Activated T-helper 9 cell treated with anti-CD3 and anti-CD28 coated beads, Interleukin-2, amount 50 U/mL, for 16 hours (primary cell): ENCODE measurements around the gene VEZF1.
"Not testable (repeated sequence)": the region's sequence is repeated elsewhere in the genome, so short reads cannot be mapped to it uniquely, and the experiment has no call there.

Source experiments
- DNase-seq: peaks from one replicate; pipeline ENCODE4 v3.0.0-alpha.2; 2020; ENCODE audit warnings: low read depth

VEZF1 gene

DNA sequence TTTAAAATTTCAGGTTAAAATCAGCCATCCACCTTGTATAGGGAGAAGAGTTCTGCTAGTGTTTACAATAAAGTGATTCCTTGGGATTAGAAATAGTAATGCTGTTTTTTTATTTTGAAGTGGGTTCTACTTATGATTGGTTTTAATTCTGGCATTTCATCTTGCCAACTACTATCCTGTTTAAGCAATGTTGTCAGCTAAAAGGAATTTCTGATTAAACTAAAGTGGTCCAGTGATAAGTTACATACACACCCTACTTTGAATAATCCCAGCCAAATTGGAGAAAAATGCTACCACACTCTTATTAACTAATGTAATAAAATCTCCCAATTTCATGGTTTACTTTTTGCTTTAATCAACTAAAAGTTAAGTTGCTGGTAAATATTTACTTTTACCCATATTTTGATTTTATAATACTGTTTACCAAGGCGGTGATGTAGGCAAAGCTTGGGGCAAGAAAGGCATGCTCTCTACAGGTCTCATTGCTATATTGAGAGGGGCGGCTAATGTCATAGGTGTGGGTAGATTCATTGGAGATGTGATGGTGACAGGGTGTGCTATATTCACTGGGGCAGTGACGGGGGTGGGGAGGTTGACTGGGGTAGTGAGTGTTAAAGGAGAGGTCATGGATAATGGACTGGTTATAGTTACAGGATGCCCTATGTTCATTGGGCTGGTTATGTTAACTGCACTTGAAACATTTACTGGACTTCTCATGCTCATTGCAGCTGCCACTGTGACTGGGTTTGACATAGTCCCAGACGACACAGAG is 13.8 kb downstream of the VEZF1 start:
- DNase-seq, result not testable (repeated sequence)

DNA sequence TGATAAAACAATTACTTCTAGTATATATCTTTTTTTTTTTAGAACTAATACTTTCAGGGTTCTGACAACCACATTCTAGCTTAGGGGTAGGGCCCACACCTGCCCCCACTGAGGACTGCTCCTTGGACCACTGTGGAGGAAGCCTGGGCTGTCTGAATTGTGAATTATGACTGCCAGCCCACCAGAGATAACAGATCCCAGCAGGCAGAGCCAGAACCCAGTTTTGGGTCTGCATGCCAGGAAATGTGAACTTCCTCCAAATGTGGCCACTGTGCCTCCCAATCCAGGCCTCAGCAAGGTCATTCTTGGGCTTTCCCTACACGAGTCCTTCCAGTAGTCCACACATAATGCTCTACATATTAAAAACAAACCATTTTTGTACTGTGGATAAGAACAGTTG is 15.9 kb downstream of the VEZF1 start:
- no peak for DNase-seq

DNA sequence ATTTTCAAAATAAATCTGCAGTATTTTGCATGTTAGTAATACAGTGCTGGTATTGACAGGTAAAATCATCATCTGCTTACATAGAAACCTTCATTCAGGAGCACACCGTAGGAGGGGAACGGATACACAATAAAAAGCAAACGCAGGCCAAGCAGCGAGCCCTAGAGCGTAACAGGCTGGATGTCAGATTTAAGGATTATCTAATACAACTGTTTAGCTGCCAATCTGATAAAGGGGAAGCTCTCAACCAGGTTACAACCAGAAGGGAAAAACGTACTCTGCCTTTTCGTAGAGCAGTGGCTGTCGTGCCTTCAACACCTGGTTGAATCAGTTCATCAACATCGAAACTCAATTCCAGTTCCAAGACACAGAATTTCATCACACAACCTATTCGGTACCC is 16.5 kb downstream of the VEZF1 start:
- no peak for DNase-seq

DNA sequence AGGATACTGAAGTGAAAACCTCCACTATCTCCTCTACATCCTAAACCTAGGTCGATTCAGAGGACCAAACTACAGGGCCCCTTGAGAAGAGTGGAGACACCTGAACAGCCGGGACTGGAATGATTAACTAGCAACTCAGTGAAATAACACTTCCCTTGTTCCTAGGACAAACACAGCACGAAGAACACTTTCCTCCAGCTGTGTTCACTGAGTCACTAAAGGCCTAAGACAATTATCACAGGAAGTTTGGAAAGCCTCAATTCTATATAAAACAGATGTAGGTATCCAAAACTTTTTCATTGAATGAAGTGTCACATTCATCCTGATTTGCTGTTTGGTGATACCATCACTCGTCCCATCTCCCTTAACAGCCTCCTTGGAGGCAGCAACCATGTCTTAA is 17.3 kb downstream of the VEZF1 start:
- DNase-seq, result no peak

DNA sequence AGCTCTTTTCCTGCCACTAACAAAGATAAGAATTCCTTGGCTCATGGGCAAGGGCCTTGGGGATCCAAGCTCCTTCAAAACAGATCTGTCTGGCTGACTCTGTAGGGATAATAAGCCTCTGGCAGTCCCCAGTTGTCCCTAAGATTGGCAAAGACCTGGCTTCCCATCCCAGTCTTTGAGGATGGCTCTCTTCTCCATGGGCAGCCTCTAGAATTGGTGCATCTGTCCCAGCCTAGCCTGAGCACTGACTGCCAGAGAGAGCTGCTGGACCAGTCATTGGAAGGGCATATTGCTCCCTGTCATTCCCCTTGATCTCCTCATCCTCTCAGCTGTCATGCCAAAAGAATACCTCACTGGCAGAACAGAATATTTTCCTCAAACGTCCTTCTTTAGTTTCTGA is 19.6 kb downstream of the VEZF1 start:
- DNase-seq, result no peak

DNA sequence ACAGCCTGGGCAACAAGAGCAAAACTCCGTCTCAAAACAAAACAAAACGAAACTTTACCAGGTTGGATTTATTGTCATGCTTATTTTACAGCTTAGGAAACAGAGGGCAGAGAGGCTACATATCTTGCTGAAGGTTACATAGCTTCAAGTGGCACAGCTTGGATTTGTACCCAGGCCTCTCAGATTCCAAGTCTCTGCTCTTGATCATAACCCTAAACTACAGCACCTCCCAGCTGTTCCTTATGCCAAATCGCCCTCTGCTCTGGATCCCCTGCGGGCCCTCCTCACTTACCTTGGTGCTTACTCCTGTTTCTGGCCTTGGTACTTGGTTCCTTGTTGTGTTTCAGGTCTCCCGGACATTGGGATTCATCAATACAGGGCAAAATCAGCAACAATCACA is 21.2 kb downstream of the VEZF1 start:
- DNase-seq, result no peak

DNA sequence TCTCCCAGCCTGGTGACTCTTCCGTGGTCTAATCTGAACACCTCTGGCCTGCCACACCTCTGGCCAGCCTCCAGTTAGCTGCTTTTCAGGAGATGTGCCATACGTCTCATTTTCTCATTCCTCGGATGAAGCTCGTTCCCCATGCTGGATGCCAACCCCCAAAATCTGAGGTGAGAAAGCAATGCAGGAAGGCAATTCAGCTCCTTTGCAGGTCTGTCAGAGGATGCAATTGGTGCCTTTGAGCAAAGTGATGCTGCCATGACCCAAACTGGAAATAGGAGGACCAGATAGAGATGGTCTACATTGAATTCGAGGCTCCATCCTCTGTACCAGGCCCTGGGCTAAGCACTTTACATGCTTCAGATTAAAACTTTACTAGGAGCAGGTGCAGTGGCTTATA is 21.8 kb downstream of the VEZF1 start:
- no peak for DNase-seq

DNA sequence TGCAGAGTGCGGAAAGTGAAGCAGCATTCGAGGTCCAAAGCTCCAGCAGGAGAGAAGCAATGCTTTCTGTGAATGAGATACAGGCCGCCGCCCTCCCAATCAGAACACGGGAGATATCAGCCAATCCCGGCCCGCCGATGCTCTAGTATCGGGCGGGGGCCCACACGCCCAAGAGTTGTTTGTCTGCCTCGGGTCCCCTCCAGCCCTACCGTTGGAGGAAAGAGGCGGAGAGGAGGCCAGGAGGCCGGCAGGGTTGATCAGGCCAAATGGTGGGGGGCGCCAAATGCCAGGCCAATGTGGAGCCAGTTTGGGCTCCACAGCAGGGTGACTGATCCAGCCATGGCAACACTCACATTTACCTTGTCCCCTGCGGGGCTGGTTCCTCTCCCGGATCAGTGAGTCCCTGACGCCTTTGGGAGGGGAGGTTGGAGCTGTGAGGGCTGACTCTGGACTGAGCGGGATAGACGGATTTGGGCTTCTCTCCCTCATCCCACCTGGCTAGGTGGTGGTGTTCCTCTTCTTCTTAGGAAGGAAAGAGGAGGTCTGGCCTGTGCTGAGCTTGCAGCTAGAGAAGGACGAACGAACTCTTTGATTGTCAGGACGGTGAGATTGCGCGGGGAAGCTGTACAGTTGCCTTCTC is 22.4 kb downstream of the VEZF1 start:
- no peak for DNase-seq

DNA sequence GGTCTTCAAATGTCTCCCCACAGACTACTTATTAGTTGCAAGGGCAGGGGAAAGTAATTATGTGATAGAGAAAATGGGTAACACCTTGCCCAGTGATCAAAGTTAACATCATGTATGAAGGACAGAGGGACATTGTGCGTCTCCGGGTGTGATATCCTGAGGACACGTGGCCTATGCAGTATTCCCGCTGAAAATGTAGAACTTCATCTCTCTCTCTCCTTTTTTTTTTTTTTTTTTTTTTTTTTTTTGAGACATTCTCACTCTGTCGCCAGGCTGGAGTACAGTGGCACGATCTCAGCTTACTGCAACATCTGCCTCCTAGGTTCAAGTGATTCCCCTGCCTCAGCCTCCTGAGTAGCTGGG is 24.9 kb downstream of the VEZF1 start:
- DNase-seq, result no peak

DNA sequence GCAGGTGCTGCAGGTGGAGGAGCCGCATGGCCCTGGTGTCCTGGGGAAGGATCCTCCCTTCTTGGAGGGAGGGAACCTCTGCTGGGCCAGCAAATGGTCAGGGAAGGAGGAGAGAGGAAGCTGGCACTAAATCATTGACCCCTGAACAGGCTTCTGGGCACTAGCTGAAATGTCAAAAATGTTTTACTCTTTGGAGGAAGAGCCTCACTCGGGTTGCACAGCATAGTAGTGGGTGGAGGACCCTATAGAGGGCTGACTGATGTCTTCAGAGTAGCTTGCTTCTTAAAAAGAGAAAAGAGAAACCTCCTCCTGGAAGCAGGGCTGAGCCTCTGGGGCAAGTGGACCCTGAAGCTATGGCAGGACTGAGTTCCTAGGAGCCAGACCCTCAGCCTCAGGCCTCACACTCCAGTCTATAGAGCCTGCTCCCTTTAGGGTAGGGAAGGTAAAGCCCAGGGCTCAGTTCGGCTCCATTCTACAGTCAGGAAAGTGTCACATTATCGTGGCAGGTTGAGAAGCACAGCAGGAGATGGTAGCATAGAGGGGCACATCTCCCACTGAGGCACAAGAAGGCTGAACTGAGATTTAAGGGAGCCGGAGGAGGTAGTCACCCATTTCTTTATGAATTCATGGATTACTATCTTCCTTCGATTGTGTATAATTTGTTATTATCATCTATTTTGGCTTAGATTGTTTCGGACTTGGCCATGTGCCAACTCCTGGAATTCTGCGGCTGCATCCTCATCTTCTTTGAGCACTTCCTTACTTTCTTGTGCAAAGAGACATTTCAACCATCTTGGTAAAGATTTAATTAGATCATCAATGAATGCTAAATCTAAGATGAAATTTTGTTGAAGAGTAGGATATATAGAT is 25.5 kb downstream of the VEZF1 start:
- no peak for DNase-seq

DNA sequence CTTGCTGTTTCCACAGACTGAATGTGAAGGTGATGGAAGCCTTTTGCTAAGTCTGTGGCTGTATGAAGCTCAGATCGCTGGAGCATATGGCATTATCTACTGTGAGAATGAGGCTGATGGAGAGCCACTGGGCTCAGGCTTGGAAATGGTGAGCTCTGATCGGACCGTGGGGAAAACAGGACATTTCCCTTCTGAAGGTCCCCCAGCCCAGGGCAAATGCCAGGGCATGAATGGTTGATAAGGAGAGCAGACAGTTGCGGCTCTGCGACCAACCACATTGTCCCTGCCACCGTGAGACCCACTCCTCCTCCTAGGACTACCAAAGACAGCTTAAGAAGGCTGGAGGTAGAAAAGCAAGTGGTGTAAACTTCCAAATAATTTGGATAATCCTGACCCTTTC is 28.1 kb downstream of the VEZF1 start:
- no peak for DNase-seq

DNA sequence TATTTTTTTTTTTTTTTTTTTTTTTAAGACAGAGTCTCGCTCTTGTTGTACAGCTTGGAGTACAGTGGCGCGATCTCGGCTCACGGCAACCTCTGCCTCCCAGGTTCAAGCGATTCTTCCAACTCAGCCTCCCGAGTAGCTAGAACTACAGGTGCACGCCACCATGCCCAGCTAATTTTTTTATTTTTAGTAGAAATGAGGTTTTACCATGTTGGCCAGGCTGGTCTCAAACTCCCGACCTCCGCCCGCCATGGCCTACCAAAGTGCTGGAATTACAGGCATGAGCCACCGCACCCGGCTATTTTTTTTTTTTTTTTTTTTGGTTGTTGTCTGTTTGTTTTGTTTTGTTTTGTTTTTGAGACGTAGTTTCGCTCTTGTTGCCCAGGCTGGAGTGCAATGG is 29.7 kb downstream of the VEZF1 start:
- DNase-seq, result not testable (repeated sequence)

DNA sequence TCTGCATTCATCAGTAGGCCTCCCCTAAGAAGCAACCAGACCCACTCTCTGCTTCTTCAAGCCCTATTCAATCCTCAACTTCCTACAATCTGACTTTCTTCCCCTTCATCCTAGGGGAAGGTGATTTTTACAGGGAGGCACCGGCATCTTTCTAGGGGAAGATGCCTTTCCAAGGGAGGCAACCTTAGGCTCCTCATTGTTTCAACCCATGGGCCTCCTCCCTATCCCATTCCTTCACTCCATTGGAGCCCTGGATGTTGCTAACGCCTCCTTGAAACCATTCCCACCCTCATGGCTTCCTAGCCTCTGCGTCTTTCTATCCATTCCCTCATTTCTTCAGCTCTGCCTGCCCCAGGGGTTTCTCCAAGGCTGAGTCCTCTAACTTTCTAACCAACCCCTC is 30.2 kb downstream of the VEZF1 start:
- DNase-seq, result no peak

DNA sequence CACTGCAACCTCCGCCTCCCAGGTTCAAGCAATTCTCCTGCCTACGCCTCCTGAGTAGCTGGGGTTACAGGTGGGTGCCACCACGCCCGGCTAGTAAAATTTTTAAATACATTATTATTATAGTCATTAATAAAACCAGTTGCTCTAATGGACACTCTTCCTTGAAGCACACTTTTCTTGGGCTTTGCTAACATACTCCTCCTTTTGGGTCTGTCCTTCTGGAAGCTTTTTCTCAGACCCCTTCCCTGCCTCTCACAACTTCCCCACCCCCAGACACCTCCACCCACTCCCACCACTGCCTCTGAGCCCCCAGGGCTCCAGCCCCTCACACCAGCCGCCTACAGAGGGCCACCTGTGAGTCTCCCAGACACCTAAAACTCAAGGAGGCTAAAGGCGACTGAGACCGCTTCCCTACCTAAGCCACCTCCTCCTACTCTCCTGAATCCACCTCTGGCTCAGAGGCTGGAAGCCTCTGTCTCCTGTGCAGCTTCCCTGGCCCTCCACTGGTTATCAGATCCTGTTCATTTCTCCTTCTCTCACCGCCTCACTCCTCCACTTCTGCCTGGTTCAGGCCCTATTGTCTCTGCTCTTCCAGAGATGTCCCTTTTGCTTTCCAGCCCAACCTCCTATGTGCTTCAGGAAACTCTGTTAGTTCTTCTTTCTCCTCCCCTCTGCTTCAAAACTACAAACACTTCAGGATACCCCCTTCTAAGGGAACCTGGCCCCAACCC is 30.8 kb downstream of the VEZF1 start:
- no peak for DNase-seq

DNA sequence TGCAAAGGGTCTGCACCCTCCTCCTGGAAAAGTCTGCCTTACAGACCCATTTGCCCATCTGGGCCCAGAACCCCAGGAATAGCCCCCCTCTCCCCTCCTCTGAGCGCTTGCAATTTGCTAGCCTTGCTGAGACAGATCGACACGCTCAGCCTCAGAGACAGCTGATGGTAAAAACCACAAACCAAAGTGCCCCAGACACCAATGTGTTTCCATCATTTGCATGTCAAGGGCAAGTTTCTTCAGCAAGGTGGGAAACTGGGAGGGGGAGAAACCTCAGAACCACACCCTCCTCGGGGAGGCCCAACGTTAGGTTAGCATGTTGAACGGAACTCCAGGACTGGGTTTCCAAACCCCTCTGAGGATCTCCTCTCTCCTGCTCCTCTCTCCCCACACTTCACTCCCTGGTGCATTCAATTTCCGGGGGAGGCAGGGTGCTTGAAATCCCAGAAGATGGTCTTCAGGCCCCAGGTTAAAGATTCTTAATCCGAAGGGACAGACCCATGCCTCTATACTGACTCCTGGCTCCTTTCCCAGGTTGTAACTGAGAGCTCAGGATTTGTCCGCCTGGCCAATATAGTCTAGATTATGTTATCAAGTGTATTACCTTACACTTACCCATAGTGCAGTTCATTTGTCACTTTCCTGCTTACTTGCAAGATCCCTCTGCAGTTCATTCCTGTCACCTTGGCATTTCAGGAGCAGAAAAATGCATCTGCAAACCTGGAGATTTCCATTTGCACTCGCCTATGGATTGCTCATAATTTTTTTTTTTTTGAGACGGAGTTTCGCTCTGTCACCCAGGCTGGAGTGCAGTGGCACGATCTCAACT is 31.5 kb downstream of the VEZF1 start:
- no peak for DNase-seq

DNA sequence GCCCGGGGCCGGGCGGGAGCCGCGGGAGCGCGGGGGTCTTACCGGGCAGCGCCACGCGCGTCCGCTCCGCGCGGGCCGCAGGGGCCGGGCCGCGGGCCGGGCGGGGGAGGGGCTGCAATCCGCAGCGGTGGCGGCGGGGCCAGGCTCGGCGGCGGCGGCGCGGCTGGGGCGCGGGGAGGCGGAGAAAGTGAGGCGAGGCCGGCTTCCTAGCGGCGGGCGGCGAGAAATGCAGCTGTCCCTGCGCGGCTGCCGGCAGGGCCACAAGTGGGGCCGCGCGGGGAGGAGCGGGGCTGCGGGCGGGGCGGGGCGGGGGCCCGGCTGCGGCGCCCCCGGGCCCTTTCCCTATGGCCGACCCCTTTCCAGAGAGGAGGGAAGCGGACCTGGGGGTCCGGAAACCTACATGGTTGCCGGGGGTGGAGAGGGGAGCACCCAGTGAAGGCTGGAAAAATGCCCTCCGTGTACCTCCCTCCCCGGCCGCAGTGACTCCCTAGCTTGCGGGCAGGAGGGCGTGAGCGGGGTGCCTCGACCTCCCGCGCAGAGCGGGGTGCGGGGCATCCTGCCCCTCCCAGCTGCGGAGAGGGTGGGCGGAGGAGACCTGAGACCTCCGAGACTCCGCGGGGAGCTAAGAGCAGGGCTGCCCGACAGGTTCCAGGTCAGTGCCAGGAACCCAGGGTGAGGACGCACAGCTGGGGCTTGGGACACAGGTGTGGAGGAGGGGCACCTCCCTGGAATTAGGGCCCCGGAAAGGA is 32.7 kb downstream of the VEZF1 start, which contains the start of gene CUEDC1:
TSS of gene CUEDC1 (minus strand) at position 230 of the 749 bp plus-strand sequence. CDS start 69,848 bp downstream, outside the sequence.
- peak; percentile 58 for DNase-seq

DNA sequence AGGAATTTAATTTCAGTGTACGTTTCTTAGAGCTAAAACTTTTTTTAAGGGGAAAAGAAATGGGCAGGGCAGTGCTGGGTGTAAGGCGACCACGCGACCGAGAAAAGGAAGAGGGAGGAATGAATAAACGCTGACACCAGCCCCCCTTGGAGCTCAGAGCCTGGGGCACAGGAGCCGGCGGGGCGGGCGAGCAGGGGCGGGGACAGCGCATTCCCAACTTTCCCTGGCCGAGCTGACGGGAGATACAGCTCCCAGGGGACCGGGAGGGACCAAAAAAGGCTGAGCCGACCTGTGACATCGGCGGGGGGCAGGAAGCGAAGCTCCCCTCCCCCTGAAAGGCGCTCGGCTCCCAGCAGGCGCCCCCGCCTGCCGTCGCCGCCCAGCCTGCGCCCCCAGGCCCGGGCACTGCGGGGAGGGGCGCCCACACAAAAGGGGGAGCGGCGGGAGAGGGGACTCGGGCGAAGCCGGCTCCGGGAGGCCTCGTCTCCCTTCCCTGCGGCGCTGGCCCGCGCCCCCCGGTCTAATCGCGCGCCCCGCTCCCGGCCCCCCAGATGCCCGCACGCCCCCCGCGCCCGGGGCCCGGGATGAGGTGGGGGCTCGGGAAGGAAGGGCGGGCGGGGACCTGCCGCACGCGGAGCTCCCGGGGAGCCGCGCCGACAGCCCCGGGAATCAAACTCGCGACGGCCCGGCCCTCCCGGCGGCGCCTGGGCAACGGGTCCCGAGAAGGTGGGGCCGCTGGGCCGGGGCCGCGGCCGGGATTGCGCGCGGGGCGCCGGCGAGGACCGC is 33.5 kb downstream of the VEZF1 start:
- no peak for DNase-seq

DNA sequence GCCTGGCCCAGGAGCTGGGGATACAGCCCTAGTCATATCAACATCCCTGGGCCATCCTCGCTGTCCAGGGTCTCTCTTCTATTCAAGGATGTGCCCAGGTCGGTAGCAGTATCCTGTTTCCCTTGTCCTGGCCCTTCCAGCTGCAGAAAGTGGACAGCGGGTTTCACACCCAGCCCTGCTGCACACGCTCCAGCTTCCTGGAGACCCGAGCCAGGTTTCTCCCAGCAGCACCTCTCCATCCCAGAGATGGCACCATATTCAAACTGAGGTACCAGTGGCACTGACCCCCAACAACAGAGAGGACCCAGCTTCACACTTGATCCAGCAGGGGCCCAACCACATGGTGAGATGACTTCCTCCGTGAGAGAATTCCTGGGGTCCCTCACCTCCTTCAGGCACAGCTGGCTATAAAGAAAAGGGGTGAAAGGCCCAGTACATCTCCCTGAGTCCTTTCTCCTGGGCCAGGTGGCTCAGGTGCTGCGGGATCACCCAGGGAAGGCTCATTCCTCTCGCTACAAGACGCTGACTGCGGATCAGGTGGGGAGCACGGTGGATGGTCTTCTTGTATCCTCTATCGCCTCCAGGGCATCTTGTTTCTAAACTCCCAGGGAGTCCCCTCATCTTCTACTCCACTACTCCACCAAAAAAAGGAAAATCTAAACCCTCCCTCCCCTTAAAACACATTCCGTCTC is 34.2 kb downstream of the VEZF1 start:
- DNase-seq, result no peak

DNA sequence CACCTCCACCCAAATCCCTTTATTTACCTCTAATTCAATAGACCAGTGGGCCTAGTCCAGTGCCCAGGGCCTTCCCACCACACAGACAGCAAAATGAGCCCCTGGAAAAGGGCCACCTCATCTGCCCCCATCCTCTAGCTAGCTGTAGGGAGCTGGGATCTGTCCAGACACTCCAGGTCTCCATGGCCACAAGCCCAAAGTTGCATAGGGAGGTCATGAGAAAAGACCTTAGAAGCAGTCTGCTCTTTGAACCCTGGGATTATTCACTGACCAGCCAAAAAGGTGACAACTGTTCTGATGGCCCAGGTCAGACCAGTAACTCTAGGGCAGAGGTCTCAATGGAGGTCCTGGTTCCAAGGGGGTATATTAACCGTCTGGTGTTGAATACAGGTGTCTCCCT is 34.8 kb downstream of the VEZF1 start:
- no peak for DNase-seq
